ENCODE measurements around the gene NDUFS5. TPM values are rescaled to one million over a fixed set of nuclear protein-coding genes. Genes with fewer than 3 reads are reported as not detected.

NDUFS5 gene
- total RNA-seq, 1 experiment from 2014 or later, result 316 TPM

Other genes with a start within 250 kb of the NDUFS5 start
- 44.3 TPM for gene RRAGC, start 166.6 kb upstream of the NDUFS5 start, total RNA-seq (2021; ENCODE audit: unreplicated experiment)
- 17.4 TPM for gene MYCBP, start 153.0 kb upstream of the NDUFS5 start, total RNA-seq (2021; ENCODE audit: unreplicated experiment)
- gene GJA9, start 144.8 kb upstream of the NDUFS5 start, total RNA-seq (2021; ENCODE audit: unreplicated experiment), result 0.10 TPM
- 7.1 TPM for gene RHBDL2, start 84.5 kb upstream of the NDUFS5 start, total RNA-seq (2021; ENCODE audit: unreplicated experiment)
- gene AKIRIN1, start 35.1 kb upstream of the NDUFS5 start, total RNA-seq (2021; ENCODE audit: unreplicated experiment), result 116 TPM
- gene MACF1, start 178.3 kb downstream of the NDUFS5 start, total RNA-seq (2021; ENCODE audit: unreplicated experiment), result 413 TPM

Measured in Panc1 (cell line).